Measurements from ENCODE around the gene APOB.
"Not testable (repeated sequence)": the region's sequence is repeated elsewhere in the genome, so short reads cannot be mapped to it uniquely, and the experiment has no call there.

The APOB gene

GRCh38 chr2:21032338-21033236, 11.3 kb downstream of the APOB start:
- DNase-seq = no peak

- no peak for DNase-seq
Observed at GRCh38 chr2:21030983-21031968, 12.6 kb downstream of the APOB start.

GRCh38 chr2:21029519-21029918, 14.4 kb downstream of the APOB start:
- no peak for DNase-seq

- not testable (repeated sequence) for DNase-seq
Observed at GRCh38 chr2:21028951-21029350, 14.9 kb downstream of the APOB start.

GRCh38 chr2:21028021-21028947, 15.6 kb downstream of the APOB start:
- no peak for DNase-seq

DNA sequence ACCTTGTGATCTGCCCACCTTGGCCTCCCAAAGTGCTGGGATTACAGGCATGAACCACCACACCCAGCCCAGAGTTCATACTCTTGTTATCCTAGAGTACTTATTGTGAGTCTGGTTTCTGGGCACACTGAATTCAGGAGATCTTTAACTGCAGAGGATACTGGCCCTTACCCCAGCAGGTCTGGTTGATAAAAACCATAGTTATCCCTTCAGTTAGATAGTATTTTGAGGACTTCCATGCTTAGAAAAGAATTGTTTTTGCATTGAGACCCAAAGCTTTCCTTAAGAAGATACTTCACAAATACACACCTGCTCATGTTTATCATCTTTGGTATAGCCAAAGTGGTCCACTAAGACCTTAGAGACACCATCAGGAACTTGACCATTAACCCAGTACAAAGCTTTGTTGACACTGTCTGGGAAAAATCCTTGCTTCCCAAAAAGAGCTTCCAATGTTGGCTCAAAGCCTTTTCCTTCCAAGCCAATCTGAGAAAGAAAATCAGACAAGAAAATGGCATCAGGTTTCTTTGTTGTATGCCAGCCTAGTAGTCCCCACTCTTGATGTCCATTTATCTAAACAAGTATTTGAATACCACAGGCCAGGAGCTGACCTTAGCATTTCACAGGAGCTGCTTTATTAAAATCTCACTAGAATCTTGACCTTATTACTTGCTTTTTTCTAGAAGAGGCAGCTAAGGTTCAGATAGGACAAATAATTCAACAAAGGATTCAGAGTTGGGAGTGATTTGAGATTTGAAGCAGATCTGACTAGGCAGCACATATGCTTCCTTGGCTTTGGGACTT, 17.2 kb downstream of the APOB start:
- no peak for DNase-seq

- no peak for DNase-seq
Observed at GRCh38 chr2:21025690-21026478, 18.0 kb downstream of the APOB start.

- no peak for DNase-seq
Observed at GRCh38 chr2:21024722-21025389, 19.0 kb downstream of the APOB start.

- no peak for DNase-seq
Observed at GRCh38 chr2:21024198-21024597, 19.7 kb downstream of the APOB start.

DNA sequence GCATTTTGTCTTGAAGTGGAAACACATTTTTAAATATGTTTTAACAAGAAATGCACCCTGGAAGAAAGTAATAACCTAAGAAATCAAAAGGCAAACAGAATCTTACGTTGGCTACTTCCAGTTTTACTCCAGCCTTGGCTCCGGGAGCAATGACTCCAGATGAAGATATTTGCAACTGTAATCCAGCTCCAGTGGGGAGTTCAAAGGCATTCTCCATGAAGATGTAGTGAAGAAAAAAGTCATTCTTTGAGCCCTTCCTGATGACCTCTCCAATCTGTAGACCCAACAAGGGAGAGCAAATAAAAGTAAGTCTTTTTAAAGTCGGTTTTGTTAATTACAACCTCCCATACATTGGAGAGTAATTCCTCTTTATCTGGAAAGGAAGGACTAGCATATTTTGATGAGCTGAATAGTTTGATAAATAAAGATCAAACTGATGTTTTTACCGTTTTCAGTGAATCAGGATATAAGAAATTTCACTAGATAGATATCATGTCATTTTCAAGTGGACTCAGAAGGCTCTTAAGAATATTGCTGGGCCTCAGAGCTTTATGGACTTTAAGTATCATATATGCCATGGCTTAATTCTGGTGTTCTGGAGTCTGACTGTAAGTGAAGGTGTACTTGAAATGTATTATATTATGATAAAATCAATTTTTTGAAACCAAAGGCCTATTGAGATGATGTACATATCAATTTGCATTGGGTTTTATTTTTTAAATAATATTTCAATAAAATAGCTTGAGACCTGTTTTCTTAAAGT, 20.3 kb downstream of the APOB start:
- no peak for DNase-seq

DNA sequence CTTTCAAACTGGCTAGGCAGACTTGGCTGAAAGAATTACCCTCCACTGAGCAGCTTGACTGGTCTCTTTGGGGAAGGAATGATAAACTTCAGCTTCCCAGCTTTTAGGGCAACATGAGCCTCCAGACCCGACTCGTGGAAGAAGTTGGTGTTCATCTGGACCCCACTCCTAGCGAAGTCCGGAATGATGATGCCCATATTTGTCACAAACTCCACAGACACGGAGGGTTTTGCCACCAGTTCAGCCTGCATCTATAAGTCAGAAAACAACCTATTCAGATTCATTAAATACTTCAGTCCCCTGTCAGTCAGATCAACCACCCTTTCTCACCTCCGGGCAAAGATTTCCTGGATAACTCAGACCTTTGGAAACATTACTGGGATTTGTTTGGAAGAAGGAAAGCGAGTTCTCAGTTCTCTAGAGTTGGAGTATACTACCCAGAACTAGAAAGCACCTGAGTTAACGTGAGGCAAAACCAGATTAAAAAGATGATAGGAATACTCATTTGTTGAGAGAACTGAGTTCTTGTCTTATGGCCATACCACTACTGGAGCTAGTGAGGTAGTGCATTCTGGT, 21.0 kb downstream of the APOB start:
- no peak for DNase-seq

GRCh38 chr2:21021430-21021829, 22.4 kb downstream of the APOB start:
- no peak for DNase-seq

DNA sequence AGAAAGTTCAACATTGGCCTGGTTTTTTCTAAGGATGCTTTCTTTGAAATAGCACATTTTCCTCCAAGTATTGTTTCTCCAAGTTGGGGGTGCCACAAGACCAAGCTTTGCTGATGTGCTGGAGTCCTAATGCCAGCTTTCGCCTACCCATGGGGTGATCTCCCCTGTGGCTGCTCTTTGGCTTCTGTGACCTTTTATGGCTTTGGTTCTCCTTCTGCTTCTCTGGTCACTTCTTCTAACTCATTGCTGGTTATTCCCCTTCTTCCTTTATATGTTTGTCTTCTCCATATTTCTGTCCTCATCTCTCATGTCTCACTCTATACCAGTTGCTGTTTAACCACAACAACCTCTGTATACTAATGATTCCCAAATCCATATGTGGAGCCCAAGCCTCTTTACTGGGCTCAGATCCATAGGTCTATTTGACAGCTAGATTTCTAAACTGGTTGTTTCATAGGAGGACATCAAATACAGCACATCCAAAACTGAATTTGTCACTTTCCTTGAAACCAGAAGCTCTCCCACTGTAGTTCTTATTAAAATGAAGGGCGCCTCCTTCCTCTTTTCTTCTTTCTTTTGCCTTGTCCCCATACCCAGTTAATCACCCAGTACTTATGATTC, 23.1 kb downstream of the APOB start:
- DNase-seq = no peak

DNA sequence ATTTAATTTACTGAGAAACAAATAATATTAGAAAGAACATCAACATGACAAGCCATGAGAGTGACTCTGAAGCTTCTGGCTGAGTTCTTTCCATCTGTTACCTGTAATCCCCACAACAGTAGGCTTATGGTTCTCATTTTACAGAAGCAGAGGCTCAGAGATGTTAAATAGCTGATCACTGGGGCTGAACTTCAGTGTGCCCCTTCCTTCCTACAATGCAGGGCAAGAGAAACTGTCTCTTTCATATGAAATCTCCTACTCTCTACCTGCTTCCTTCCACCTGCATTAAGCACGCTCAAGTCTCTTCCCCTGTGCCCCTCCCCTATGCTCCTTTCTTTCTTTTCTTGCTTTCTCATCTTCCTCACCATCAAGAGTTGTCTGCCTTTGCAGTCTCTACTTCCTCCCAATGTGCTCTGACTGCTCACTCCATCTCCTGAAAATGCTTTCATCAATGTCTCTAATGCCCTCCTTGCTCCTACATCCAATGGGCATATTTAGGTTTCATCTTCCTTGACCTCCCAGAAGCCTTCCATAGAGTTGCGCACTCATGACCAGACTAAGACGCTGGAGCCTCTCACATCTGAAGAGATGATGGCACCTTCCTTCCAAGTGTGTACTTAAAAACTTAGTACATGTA, 23.7 kb downstream of the APOB start:
- DNase-seq = no peak

DNA sequence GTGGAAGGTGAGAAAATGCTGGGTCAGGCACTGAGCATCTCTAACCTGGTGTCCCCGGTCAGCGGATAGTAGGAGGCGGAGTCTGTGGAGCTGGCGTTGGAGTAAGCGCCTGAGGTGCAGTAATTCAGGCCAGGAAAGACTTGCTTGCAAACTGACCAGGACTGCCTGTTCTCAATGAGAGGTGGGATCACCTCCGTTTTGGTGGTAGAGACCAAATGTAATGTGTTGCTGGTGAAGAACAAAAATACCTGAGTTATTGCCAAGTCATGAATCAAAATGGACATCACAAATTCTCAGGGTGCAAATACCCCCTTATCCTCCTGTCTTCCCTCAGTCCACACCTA, 24.2 kb downstream of the APOB start:
- no peak for DNase-seq

DNA sequence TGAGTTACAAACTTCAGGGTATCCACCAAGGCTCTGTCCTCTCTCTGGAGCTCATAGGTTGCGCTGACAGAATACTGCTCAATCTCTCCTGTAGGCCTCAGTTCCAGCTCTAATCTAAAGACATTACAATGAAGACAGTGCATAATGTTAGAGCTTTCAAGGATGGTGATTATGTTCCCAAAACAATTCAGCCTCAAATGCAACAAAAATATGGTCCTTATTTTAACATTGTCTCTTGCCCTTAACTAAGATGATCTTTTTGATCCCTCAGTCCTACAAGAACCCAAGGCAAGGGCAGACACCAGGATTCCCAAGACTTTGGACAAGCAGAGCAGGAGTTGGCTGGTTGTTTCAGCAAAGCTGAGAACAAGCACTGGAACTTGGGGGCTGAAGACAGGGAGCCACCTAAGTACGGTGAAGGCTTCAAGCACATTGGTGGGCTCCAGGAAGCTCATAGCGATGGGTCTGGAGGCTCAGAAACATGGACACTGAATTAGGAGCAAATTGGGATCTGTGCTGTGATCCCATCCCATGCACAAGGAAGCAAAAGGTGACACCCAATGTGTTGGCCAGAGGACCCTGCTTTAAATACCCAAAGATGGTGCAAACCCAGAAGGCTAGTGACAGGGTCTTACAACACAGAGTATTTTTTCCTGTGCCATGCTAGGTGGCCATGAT, 24.7 kb downstream of the APOB start:
- DNase-seq = no peak

- no peak for DNase-seq
Observed at GRCh38 chr2:21018290-21018689, 25.6 kb downstream of the APOB start.

All from NCI-H1694 (cell line).